Measurements from ENCODE around the gene SLC2A9. TPM values are rescaled to one million over a fixed set of nuclear protein-coding genes. Genes with fewer than 3 reads are reported as not detected.

The SLC2A9 gene
- total and polyA plus RNA-seq, 2 donors (not counting 1 experiment from before 2014, with no cell fraction given): 2.3 to 3.9 TPM

DNA sequence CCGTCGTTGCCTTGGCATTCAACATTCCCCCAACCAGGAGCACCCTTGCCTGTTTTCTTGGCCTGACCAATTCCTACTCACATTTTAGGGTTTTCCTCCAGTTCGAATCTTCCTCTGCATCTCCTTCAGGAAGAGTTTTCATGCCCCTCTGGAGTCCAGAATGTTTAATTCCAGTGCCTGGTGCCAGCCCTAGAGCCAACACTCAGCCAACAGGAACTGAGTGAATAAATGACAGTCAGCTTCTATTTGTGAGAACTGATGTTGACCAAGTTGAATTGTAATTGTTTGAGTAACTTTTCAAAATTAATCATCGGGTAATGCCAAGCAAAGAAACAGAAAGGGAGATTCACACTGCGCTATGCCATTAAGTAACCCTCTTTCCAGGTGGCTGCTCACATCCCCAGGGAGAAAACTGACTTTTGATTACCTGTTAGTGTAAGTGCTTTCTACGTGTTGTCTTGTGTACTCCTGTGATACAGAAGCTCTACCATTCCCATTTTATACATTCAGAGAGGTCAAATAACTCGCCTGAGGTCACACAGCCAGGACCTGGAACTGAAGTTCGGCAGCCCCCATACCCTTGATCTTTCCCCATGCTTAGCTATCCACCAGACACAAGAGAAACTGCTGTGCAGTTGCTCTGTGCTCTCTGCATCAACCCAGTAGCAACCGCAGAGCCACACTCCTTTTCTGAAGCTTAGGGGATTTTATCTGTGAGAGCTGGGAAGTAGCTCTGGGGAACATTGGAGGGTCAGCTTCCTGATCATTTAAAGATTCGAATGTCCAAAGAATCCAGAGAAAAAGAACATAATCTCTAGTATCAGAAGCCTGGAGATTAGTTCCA is 19.0 kb upstream of the SLC2A9 start:
- Histone ChIP-seq H4K20me1 (ENCODE audit: control insufficient read depth, extremely low read depth, insufficient read depth, low read length) (no peaks in the 10 kb centered on the region), H3K27me3 (ENCODE audit: control insufficient read depth, insufficient read depth, low read length) (peaks cover 2% of the 10 kb centered on the region), H2AFZ (ENCODE audit: low read length) (no peak overlapping the region), H3K79me2 (ENCODE audit: control insufficient read depth, insufficient read depth, low read length) (no peaks in the 10 kb centered on the region), H3K9ac (ENCODE audit: insufficient read depth, low read length) (no peak overlapping the region), H3K4me1 (ENCODE audit: control insufficient read depth, extremely low read depth, insufficient read depth, low read length) (no peaks in the 10 kb centered on the region), H3K4me2 (ENCODE audit: extremely low read depth, insufficient read depth, low read length) (no peak overlapping the region), H3K9me3 (ENCODE audit: control insufficient read depth, insufficient read depth, low read depth, low read length) (no peaks in the 10 kb centered on the region), H3K4me3 (replicated peaks in 1 of 4; ENCODE audit: control extremely low read depth in 1 of 4, insufficient read depth in 1 of 4, low read depth in 3 of 4, low read length in 4 of 4) (no peak overlapping the region), H3K27ac (ENCODE audit: insufficient read depth, low read length) (no peak overlapping the region), H3K36me3 (ENCODE audit: control insufficient read depth, insufficient read depth, low read length) (no peaks in the 10 kb centered on the region)
- TF ChIP-seq, protein P1, sequence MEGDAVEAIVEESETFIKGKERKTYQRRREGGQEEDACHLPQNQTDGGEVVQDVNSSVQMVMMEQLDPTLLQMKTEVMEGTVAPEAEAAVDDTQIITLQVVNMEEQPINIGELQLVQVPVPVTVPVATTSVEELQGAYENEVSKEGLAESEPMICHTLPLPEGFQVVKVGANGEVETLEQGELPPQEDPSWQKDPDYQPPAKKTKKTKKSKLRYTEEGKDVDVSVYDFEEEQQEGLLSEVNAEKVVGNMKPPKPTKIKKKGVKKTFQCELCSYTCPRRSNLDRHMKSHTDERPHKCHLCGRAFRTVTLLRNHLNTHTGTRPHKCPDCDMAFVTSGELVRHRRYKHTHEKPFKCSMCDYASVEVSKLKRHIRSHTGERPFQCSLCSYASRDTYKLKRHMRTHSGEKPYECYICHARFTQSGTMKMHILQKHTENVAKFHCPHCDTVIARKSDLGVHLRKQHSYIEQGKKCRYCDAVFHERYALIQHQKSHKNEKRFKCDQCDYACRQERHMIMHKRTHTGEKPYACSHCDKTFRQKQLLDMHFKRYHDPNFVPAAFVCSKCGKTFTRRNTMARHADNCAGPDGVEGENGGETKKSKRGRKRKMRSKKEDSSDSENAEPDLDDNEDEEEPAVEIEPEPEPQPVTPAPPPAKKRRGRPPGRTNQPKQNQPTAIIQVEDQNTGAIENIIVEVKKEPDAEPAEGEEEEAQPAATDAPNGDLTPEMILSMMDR (conservative IDR thresholded peaks at IDR 0.05 in 1 of 2, IDR thresholded peaks at IDR 0.05 in 1 of 2; ENCODE audit: low read depth in 1 of 2, low read length in 2 of 2): no peak
- no peak for TF ChIP-seq EZH2 (IDR thresholded peaks at IDR 0.05; ENCODE audit: low read length, missing control alignments)
- no peak for DNase-seq (ENCODE audit: low read depth in 2 of 2)

DNA sequence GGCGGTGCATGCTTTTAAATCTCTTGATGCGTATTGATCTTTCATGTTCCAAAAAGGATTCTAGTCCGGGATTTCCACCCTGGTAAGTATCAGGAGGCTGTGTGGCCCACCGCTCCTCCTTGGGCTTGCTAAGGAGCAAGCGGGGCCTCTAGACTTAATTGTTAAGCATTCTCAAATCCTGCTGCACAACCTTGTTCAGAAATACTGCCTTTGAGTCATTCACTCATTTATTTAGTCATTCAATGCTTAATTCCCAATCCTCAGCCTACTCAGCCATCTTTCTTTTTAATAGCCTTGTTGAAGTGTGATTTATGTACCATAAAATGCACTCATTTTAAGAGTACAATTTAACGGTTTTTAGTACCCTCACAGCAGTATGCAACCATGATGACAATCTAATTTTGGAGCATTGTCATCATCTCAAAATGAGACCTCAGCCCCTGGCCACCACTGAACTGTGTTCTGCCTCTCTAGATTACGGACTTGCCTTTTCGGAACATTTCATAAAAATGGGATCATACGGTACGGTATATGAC is 15.6 kb upstream of the SLC2A9 start:
- no peak for DNase-seq (ENCODE audit: low read depth in 2 of 2)
- H3K9me3 ChIP-seq (ENCODE audit: control insufficient read depth, insufficient read depth, low read depth, low read length): no peaks in the 10 kb centered on the region
- H3K4me2 ChIP-seq (ENCODE audit: extremely low read depth, insufficient read depth, low read length): no peak overlapping the region
- peaks cover 13% of the 10 kb centered on the region for H3K4me1 ChIP-seq (ENCODE audit: control insufficient read depth, extremely low read depth, insufficient read depth, low read length)
- H3K9ac ChIP-seq (ENCODE audit: insufficient read depth, low read length): no peak overlapping the region
- no peaks in the 10 kb centered on the region for H3K36me3 ChIP-seq (ENCODE audit: control insufficient read depth, insufficient read depth, low read length)
- TF ChIP-seq EZH2 (IDR thresholded peaks at IDR 0.05; ENCODE audit: low read length, missing control alignments): no peak
- TF ChIP-seq, protein P1 (conservative IDR thresholded peaks at IDR 0.05 in 1 of 2, IDR thresholded peaks at IDR 0.05 in 1 of 2; ENCODE audit: low read depth in 1 of 2, low read length in 2 of 2): no peak
- peaks cover 2% of the 10 kb centered on the region for H3K27me3 ChIP-seq (ENCODE audit: control insufficient read depth, insufficient read depth, low read length)
- H4K20me1 ChIP-seq (ENCODE audit: control insufficient read depth, extremely low read depth, insufficient read depth, low read length): no peaks in the 10 kb centered on the region
- no peaks in the 10 kb centered on the region for H3K79me2 ChIP-seq (ENCODE audit: control insufficient read depth, insufficient read depth, low read length)
- no peak overlapping the region for H3K4me3 ChIP-seq (replicated peaks in 1 of 4; ENCODE audit: control extremely low read depth in 1 of 4, insufficient read depth in 1 of 4, low read depth in 3 of 4, low read length in 4 of 4)
- no peak overlapping the region for H2AFZ ChIP-seq (ENCODE audit: low read length)
- no peak overlapping the region for H3K27ac ChIP-seq (ENCODE audit: insufficient read depth, low read length)

DNA sequence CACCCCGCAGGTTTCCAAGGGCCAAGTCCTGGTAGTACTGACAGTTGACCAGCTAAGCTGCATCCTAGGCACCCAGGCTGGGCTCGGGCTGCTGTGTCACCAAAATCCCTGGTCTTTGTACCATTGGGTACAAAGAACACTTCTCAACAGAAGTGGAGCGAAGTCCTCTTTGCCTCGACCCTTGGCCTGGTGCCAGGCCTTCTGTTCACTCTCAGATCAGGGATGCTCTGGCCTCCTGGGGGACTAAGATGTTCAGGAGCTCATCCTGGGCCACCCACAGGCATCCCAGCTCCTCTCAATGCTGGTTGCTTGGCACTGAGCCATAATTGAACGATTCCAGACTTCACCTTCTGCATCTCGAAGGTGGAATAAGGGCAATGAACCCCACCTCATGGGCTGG is 13.8 kb upstream of the SLC2A9 start:
- Histone ChIP-seq H3K4me2 (ENCODE audit: extremely low read depth, insufficient read depth, low read length) (no peak overlapping the region), H2AFZ (ENCODE audit: low read length) (no peak overlapping the region), H3K27me3 (ENCODE audit: control insufficient read depth, insufficient read depth, low read length) (peaks cover 2% of the 10 kb centered on the region), H3K4me3 (replicated peaks in 1 of 4; ENCODE audit: control extremely low read depth in 1 of 4, insufficient read depth in 1 of 4, low read depth in 3 of 4, low read length in 4 of 4) (no peak overlapping the region), H4K20me1 (ENCODE audit: control insufficient read depth, extremely low read depth, insufficient read depth, low read length) (no peaks in the 10 kb centered on the region), H3K4me1 (ENCODE audit: control insufficient read depth, extremely low read depth, insufficient read depth, low read length) (peaks cover 13% of the 10 kb centered on the region), H3K9ac (ENCODE audit: insufficient read depth, low read length) (no peak overlapping the region), H3K9me3 (ENCODE audit: control insufficient read depth, insufficient read depth, low read depth, low read length) (no peaks in the 10 kb centered on the region), H3K79me2 (ENCODE audit: control insufficient read depth, insufficient read depth, low read length) (no peaks in the 10 kb centered on the region), H3K36me3 (ENCODE audit: control insufficient read depth, insufficient read depth, low read length) (no peaks in the 10 kb centered on the region), H3K27ac (ENCODE audit: insufficient read depth, low read length) (no peak overlapping the region)
- TF ChIP-seq EZH2 (IDR thresholded peaks at IDR 0.05; ENCODE audit: low read length, missing control alignments): no peak
- TF ChIP-seq, protein P1 (conservative IDR thresholded peaks at IDR 0.05 in 1 of 2, IDR thresholded peaks at IDR 0.05 in 1 of 2; ENCODE audit: low read depth in 1 of 2, low read length in 2 of 2): no peak
- DNase-seq (ENCODE audit: low read depth in 2 of 2): no peak
